Muscle of leg (tissue), 11 donors: ENCODE measurements around the gene LIF. TPM values are rescaled to one million over a fixed set of nuclear protein-coding genes. Genes with fewer than 3 reads are reported as not detected.

ENCODE experiments used
- DNase-seq: peaks from one replicate; pipeline ENCODE4 v3.0.0; 2013
- H3K27ac ChIP-seq: one replicate; pipeline ENCODE4 v1.5.1; 2013; ENCODE audit warnings: mild to moderate bottlenecking, low read length, control low read depth
- H3K27me3 ChIP-seq: one replicate; pipeline ENCODE4 v1.6.1; 2013; ENCODE audit warnings: low read length; ENCODE audit not compliant: control insufficient read depth, insufficient read depth
- H3K36me3 ChIP-seq: one replicate; pipeline ENCODE4 v1.6.1; 2013; ENCODE audit warnings: low read length; ENCODE audit not compliant: control insufficient read depth, insufficient read depth
- H3K4me1 ChIP-seq: one replicate; pipeline ENCODE4 v1.6.1; 2013; ENCODE audit warnings: low read length; ENCODE audit not compliant: control insufficient read depth, insufficient read depth
- H3K4me3 ChIP-seq: one replicate; pipeline ENCODE4 v1.5.1; 2013; ENCODE audit warnings: low read length, control low read depth
- H3K9me3 ChIP-seq: replicated peaks from 2 replicates; pipeline ENCODE4 v1.6.1; 2013; ENCODE audit warnings: low read depth, low read length; ENCODE audit not compliant: control insufficient read depth
- WGBS: methylation state at CpG from one replicate; pipeline ENCODE4 v1.1.5; 2013; ENCODE audit warnings: missing lambda C conversion rate; ENCODE audit not compliant: insufficient coverage; 5-methylcytosine and 5-hydroxymethylcytosine counted together
- polyA plus RNA-seq, 8 donors: library from polyadenylated mRNA; unstranded; fragments of 120-200 nt; gene quantifications; one replicate each; pipeline versions ENCODE4 v1.2.1 to v1.2.3, GENCODE V29; 2013; ENCODE audit warnings: inconsistent platforms in 1 of 8, low replicate concordance in 1 of 8; ENCODE audit not compliant: insufficient read length in 8 of 8, insufficient read depth in 1 of 8
- total RNA-seq: library from RNA; stranded (reverse); fragments of 120-200 nt; gene quantifications from one replicate; pipeline ENCODE4 v1.2.4, GENCODE V29; 2013

The LIF gene
- total and polyA plus RNA-seq, 9 donors, result 0.57 to 1.4 (median 0.80) TPM

DNA sequence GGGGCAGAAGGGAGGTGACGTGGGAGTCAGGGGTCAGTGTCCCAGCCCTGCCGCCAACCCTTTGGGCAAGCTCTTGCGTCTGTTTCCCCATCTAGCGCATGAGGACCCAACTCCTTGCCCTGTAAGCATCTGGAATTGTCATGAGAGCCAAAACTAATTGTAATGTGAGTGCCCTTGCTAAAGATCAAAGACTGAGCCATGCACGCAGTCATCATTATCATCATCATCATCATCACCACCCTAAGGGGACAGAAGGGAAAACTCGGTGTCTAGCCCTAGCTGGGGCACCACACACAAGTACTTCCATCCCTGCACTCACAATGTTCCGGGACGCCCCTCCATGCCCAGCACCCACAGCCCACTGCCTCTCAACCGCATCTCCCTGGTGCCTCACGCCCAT is 2.5 kb downstream of the LIF start:
- no peak overlapping the region for H3K4me3 ChIP-seq
- no peaks in the 10 kb centered on the region for H3K36me3 ChIP-seq
- H3K4me1 ChIP-seq, result peaks cover 55% of the 10 kb centered on the region
- no peaks in the 10 kb centered on the region for H3K9me3 ChIP-seq
- peaks cover 57% of the 10 kb centered on the region for H3K27me3 ChIP-seq
- H3K27ac ChIP-seq, result no peak overlapping the region
- DNase-seq, result no peak
- WGBS, result 80% methylated on average over 3 of the region's 10 CpGs

DNA sequence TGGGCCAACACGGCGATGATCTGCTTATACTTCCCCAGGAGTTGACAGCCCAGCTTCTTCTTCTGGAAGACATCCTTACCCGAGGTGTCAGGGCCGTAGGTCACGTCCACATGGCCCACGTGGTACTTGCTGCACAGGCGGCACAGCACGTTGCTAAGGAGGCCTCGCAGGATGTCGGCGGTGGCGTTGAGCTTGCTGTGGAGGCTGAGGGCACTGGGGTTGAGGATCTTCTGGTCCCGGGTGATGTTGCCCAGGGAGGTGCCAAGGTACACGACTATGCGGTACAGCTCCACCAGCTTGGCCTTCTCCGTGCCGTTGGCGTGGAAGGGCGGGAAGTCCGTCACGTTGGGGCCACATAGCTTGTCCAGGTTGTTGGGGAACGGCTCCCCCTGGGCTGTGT is 2.9 kb downstream of the LIF start:
- Histone ChIP-seq H3K27ac (no peak overlapping the region), H3K9me3 (no peaks in the 10 kb centered on the region), H3K4me3 (no peak overlapping the region), H3K4me1 (peaks cover 55% of the 10 kb centered on the region), H3K27me3 (peaks cover 57% of the 10 kb centered on the region), H3K36me3 (no peaks in the 10 kb centered on the region)
- no peak for DNase-seq
- 93% methylated on average over 17 of the region's 22 CpGs for WGBS

DNA sequence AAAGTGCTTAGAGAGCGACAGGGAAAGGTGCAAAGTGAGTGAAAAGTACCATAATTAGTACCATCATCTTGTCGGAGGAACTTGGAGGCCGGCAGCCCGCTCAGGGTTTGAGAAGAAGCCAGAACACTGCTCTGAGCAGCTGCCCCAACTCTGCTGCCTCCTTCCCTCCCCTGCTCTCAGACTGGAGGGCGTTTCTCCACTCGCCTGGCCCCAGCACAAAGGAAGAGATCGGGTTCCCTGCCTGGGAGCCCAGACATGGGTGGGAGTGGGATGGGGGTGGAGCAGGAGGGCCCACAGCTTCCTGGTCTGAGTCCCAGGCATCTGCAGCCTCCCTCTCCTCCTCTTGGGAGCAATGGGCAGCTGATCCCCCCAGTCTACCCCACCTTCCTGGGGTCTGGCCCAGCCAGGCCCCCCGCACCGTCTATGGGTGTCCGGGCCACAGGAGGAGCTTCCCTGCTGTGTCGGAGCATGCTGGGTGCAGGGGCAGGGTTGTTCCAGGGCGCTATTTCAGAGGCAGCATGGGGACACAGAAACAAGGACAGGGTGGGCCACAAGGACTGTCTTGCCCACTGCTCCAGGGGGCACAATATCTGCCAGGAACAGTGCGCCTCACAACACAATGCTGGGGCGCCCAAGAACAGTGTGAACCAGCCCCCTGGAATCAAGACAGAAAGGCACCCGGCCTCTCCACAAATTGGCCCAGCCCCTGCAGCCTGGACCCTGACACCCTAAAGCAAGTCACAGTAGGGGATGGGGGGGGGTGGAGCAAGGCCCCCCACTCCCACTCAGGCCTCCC is 4.8 kb downstream of the LIF start:
- Histone ChIP-seq H3K9me3 (no peaks in the 10 kb centered on the region), H3K36me3 (no peaks in the 10 kb centered on the region), H3K27me3 (peaks cover 40% of the 10 kb centered on the region), H3K4me1 (peaks cover 56% of the 10 kb centered on the region), H3K4me3 (no peak overlapping the region), H3K27ac (peak overlapping the region; percentile 25)
- DNase-seq, result peak; percentile 70
- WGBS, result 74% methylated on average over 3 of the region's 15 CpGs

DNA sequence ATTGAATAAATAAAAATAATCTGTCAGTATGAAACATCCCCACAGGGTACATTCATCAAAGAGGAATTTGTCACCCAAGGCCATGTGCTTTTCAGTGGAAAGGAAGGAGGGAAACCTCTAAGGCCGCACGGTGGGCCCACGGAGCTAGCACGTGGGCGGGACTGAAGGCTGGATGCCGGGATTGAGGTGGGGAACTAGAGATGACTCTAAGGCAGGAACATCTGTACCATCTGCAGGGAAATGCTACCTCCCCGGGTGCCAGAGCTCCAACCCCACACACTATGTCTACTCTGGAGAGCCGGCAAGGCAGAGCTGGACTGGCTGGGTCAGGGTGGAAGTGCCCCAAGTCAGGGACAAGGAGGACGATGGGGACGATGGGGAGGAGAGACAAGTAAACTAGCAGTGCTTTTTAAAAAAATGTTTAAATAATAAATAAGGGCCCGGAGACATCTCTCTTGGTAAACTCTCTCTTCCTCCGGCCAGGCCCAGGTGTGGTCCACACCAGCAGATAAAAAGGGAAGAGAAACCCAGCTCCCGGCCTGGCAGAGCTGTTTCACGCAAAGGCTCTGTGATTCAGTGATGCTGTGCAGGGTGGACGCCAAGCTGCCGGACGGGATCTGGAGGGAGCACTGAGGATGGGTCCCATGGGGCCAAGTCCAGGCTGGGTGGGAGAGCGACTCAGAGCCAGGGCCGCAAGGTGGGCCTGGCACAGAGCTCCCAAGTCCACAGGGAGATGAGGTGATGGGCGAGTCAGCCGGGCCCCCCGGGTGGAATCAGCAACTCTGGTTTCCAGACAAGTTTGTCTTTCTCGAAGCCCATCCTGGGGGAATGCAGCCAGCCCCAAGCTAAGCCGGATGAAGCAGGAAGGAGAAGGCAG is 5.8 kb downstream of the LIF start:
- Histone ChIP-seq H3K27ac (peak overlapping the region; percentile 29), H3K36me3 (no peaks in the 10 kb centered on the region), H3K27me3 (peaks cover 37% of the 10 kb centered on the region), H3K9me3 (no peaks in the 10 kb centered on the region), H3K4me1 (peaks cover 62% of the 10 kb centered on the region), H3K4me3 (no peak overlapping the region)
- WGBS, result 56% methylated on average over 14 of the region's 24 CpGs
- DNase-seq, result no peak

DNA sequence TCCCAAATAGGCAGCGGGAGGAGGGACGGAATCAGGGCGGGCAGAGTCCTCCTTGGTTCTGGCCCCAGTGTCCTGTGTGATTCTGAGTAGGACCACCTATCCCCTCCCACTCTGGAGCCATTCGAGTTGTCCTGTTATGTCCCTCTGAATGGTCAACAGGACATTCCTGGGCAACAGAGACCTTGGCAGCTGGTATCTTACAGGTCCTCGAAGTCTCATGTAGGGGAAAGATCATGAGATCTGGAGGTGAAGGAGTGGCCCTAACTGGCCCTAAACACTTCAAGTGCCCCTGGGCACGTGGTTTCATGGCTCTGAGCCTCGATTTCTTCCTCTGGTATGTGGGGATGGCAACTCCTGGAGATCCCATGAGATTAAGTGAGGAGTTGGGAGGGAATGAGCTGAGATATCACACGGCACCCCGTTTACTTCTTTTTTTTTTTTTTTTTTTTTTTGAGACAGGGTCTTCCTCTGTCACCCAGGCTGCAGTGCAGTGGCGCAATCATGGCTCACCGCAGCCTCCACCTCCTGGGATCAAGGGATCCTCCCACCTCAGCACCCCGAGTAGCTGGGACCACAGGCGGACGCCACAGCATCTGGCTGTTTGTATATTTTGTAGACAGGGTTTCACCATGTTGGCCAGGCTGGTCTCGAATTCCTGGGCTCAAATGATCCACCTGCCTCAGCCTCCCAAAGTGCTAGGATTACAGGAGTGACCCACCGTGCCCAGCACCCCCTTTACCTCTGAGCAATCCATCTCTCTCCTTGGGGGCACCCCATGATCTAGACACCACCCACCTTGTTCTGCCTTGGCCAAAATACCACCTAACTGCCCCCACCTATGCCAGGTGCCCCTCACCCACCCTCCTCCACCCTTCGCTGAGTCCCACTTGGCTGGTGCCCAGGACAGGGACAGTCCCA is 6.8 kb downstream of the LIF start:
- WGBS, result 83% methylated on average over 5 of the region's 17 CpGs
- Histone ChIP-seq H3K27ac (no peak overlapping the region), H3K4me3 (no peak overlapping the region), H3K9me3 (no peaks in the 10 kb centered on the region), H3K36me3 (no peaks in the 10 kb centered on the region), H3K4me1 (peaks cover 70% of the 10 kb centered on the region), H3K27me3 (peaks cover 28% of the 10 kb centered on the region)
- DNase-seq, result no peak

DNA sequence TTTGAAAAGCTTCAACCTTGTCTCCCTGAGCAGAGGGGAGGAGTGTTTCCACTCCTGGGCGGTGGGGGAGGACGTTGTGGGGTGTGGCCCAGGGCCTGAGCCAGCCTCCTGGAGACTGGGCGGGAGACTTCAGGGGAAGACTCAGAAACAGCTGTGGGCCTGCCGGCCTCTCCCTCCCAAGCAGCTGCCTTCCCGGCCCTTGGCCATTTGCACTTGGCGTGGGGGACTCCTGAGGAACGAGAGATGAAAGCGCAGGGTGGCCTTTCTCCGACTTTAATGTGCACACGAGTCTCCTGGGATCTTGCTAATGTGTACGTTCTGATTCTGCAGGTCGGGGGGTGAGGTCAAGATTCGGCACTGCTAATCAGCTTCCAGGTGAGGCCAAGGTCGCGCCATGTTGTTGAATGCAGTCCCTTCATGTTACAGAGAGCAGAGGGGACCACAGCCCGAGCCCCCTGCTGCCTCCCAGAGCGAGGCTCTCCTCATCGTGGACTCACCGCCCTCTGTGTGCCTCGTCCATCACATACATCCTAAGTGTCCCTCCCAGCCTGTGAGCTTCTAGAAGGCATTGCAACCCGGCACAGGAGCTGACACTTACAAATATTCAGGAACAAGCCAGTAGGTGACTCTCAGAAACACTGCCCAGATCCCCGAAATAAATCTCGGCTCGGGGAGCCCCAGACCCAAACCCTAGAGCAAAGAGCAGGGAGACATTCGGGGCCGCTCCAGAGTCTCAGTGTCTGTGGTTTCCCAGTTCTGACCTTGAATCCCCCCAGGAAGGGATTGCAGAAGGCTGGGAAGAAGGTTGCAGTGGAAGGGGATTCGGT is 7.7 kb downstream of the LIF start:
- Histone ChIP-seq H3K27me3 (peaks cover 24% of the 10 kb centered on the region), H3K4me3 (no peak overlapping the region), H3K4me1 (peaks cover 73% of the 10 kb centered on the region), H3K9me3 (no peaks in the 10 kb centered on the region), H3K27ac (peak overlapping the region; percentile 13), H3K36me3 (no peaks in the 10 kb centered on the region)
- WGBS, result 47% methylated on average over 24 of the region's 27 CpGs
- DNase-seq, result peak; percentile 91

DNA sequence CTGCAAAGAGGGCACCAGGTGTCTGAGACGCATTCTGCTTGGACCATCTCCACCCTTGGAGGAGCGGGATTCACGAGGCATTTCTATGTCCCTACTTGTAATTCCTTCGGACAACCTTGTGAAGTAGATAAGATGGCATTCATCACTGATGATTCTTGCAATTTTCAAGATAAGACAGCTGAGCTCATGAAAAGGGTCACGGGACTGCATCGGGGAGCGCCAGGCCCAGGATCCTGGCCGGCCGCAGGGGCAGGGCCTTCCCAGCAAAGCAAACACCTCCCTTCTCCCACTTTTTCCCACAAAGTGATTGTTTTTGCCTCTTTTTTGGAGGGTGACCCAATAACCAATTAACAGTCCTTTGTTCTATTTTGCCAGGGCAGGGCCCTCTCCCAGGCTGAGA is 8.4 kb downstream of the LIF start:
- no peak overlapping the region for H3K27ac ChIP-seq

DNA sequence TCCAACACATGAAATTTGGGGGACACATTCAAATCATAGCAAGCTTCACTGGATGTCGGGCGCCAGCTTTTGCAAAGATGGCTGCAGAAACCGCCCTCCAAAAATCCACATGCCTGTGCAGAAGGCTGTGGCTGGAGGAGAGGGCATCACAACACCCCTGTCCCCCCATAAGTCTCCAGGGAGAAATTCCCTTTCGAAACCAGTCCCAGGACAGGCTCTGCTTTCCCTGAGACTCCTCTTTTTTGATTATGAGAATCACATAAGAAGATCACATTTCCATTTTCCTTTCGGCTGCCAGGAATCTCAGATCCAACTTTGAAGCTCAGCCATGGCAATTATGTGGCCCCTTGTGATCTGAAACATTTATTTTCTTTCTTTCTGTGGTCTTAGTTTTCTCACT is 9.7 kb downstream of the LIF start:
- H3K36me3 ChIP-seq, result no peaks in the 10 kb centered on the region
- H3K4me3 ChIP-seq, result no peak overlapping the region
- H3K4me1 ChIP-seq, result peaks cover 83% of the 10 kb centered on the region
- no peaks in the 10 kb centered on the region for H3K9me3 ChIP-seq
- H3K27me3 ChIP-seq, result peaks cover 30% of the 10 kb centered on the region
- 55% methylated on average over 2 of the region's 5 CpGs for WGBS
- H3K27ac ChIP-seq, result no peak overlapping the region
- DNase-seq, result no peak

More for the DNA sequence above, 8.4 kb downstream of the LIF start:
- Histone ChIP-seq H3K27me3 (peaks cover 21% of the 10 kb centered on the region), H3K36me3 (no peaks in the 10 kb centered on the region), H3K4me3 (no peak overlapping the region), H3K4me1 (peaks cover 79% of the 10 kb centered on the region), H3K9me3 (no peaks in the 10 kb centered on the region)
- 90% methylated on average over 2 of the region's 9 CpGs for WGBS
- no peak for DNase-seq

DNA sequence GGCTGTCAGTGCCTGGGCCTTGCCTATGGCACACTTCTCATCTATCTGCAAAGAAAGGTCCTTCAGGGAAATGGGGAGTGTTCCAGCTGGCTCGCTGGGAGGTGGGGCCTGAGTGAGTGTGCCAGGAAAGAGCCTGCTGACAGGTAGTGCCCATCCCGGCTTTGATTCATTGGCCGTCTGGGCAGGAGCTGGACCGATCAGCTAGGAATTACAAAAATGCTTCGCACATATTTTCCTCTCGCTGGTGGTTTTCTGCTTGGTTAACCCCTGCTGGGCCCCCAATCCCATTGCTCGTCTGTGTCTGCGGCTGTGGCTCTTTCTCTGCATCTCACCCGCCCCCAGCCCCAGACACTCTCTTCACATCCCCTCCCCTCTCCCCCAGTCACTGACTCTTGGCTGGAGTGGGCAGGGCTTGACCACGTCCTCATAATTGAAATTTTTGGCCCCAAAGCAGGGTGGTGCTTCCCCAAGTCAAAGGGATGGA is 10.8 kb downstream of the LIF start:
- DNase-seq, result no peak
- Histone ChIP-seq H3K36me3 (no peaks in the 10 kb centered on the region), H3K27ac (peak overlapping the region; percentile 31), H3K9me3 (no peaks in the 10 kb centered on the region), H3K27me3 (peaks cover 27% of the 10 kb centered on the region), H3K4me3 (no peak overlapping the region), H3K4me1 (peaks cover 72% of the 10 kb centered on the region)
- 18% methylated on average over 10 of the region's 10 CpGs for WGBS
